HG03060 (cell line): ENCODE results near the gene CROCC.
"Not testable (repeated sequence)": the region's sequence is repeated elsewhere in the genome, so short reads cannot be mapped to it uniquely, and the experiment has no call there.

Experiments used
- ATAC-seq: cut with Tn5 transposase; IDR thresholded peaks from one replicate; pipeline ENCODE4 v1.9.1; 2021; ENCODE audit warnings: low read depth, moderate number of reproducible peaks; ENCODE audit not compliant: unreplicated experiment

Gene CROCC

GRCh38 chr1:16895598-16896315, 26.0 kb upstream of the CROCC start, which contains the start of gene RNU1-2:
Gene RNU1-2 (plus strand): TSS chr1:16895980.
- peak; percentile 99 for ATAC-seq

GRCh38 chr1:16896316-16897055, 25.2 kb upstream of the CROCC start:
- not testable (repeated sequence) for ATAC-seq

GRCh38 chr1:16897653-16898052, 24.1 kb upstream of the CROCC start:
- not testable (repeated sequence) for ATAC-seq

GRCh38 chr1:16898298-16898697, 23.4 kb upstream of the CROCC start:
- ATAC-seq = not testable (repeated sequence)

- ATAC-seq = not testable (repeated sequence)
Measured at GRCh38 chr1:16899020-16899419, 22.7 kb upstream of the CROCC start.

- ATAC-seq = no peak
Measured at GRCh38 chr1:16900751-16901150, 21.0 kb upstream of the CROCC start.

GRCh38 chr1:16901371-16901770, 20.4 kb upstream of the CROCC start:
- ATAC-seq = not testable (repeated sequence)

- ATAC-seq = no peak
Measured at GRCh38 chr1:16903054-16903453, 18.7 kb upstream of the CROCC start.

GRCh38 chr1:16903458-16903796, 18.3 kb upstream of the CROCC start:
- ATAC-seq = no peak

GRCh38 chr1:16904560-16905109, 17.1 kb upstream of the CROCC start:
- ATAC-seq = peak; percentile 63

GRCh38 chr1:16905110-16905867, 16.4 kb upstream of the CROCC start:
- peak; percentile 48 for ATAC-seq

GRCh38 chr1:16905868-16906702, 15.6 kb upstream of the CROCC start:
- ATAC-seq = no peak

GRCh38 chr1:16906873-16907272, 14.9 kb upstream of the CROCC start:
- no peak for ATAC-seq

- ATAC-seq = no peak
Measured at GRCh38 chr1:16907870-16908758, 13.6 kb upstream of the CROCC start.

- not testable (repeated sequence) for ATAC-seq
Measured at GRCh38 chr1:16911851-16912721, 9.6 kb upstream of the CROCC start.

GRCh38 chr1:16912742-16913141, 9.0 kb upstream of the CROCC start:
- ATAC-seq = not testable (repeated sequence)

GRCh38 chr1:16913181-16913832, 8.4 kb upstream of the CROCC start:
- no peak for ATAC-seq
